ENCODE results near the gene C1QB. TPM values are rescaled to one million over a fixed set of nuclear protein-coding genes. Genes with fewer than 3 reads are reported as not detected.

Gene C1QB
- total and polyA plus RNA-seq, 7 donors, result 82.0 to 843 (median 367) TPM

DNA sequence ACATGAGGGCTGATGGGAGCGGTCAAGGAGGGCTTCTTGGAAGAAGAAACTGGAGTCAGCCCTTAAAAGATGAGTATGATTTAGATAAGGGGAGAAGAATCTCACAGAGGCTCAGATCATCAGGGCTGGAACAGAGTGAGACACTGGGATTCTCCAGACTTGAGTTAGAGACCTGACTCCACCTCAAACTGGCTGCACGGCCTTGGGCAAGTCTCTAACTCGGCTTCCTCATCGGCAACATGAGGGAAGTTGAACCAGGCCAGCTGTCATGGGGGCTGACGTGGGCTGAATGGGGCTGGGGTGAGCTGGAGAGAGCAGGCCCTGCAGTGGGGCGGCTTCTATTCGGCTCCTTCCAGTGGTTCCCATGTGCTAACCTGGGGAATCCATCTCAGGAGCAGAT lies 7.1 kb upstream of the C1QB start:
- no peaks in the 10 kb centered on the region for H3K27me3 ChIP-seq
- peak overlapping the region in 2 of 4 donors; percentile 30 to 43 for H3K4me3 ChIP-seq
- 69 to 79% methylated on average over 7 of the region's 7 CpGs for WGBS, 2 donors
- no peak overlapping the region for H3K27ac ChIP-seq
- intact Hi-C loops (cut with DNase I), result no loop called here
- no peak for TF ChIP-seq POLR2A (IDR thresholded peaks at IDR 0.05)
- no peak for TF ChIP-seq POLR2AphosphoS5 (IDR thresholded peaks at IDR 0.05)
- no peak for TF ChIP-seq EP300 (IDR thresholded peaks at IDR 0.05)
- TF ChIP-seq CTCF (IDR thresholded peaks at IDR 0.05), result no peak
- H3K9me3 ChIP-seq, result no peaks in the 10 kb centered on the region
- H3K4me1 ChIP-seq, result peaks cover 0 to 8% (median 0%) of the 10 kb centered on the region in 4 donors
- H3K36me3 ChIP-seq, result no peaks in the 10 kb centered on the region
- DNase-seq, result no peak

GRCh38 chr1:22646384-22646783 lies 6.7 kb upstream of the C1QB start:
- intact Hi-C loops (cut with DNase I), result no loop called here
- no peak overlapping the region for H3K27ac ChIP-seq

DNA sequence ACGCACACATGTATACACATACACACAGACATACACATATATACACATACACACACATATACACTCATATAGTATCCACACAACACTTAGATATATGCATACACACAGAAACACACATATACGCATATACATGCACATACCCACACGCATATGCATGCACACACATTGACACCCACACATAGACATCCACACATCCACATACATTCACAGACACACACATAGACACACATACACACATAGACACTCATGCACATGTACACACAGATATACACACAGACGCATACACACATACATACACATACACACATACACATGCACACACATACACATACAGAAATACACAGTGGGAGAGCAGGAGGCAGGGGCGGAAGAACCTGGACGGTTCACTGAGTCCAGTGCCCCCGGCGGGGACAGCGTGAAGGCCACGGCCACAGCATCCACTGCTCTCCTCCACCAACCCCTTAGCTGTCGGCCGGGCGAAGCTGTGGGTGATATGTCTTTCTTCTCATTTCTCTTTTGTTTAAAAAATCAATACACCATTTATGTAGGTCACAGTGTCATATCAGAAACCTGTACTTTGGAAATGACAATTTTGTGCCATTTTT lies 2.8 kb upstream of the C1QB start:
- no peaks in the 10 kb centered on the region for H3K9me3 ChIP-seq
- WGBS, 2 donors, result 90 to 94% methylated on average over 13 of the region's 13 CpGs
- H3K36me3 ChIP-seq, result no peaks in the 10 kb centered on the region
- TF ChIP-seq CTCF (IDR thresholded peaks at IDR 0.05) (no peak), POLR2A (IDR thresholded peaks at IDR 0.05) (no peak)
- peaks cover 0 to 5% (median 0%) of the 10 kb centered on the region in 3 donors for H3K27me3 ChIP-seq
- DNase-seq, result no peak
- H3K27ac ChIP-seq, result no peak overlapping the region
- H3K4me1 ChIP-seq, result no peaks in the 10 kb centered on the region
- intact Hi-C loops (cut with DNase I), result no loop called here
- no peak overlapping the region for H3K4me3 ChIP-seq

More at GRCh38 chr1:22646384-22646783, 6.7 kb upstream of the C1QB start:
- H3K9me3 ChIP-seq, result no peaks in the 10 kb centered on the region
- peaks cover 0 to 8% (median 0%) of the 10 kb centered on the region in 4 donors for H3K4me1 ChIP-seq
- no peak for DNase-seq
- peak overlapping the region in 1 of 4 donors; percentile 30 for H3K4me3 ChIP-seq
- TF ChIP-seq POLR2A (IDR thresholded peaks at IDR 0.05) (no peak), CTCF (IDR thresholded peaks at IDR 0.05) (no peak), POLR2AphosphoS5 (IDR thresholded peaks at IDR 0.05) (no peak), EP300 (IDR thresholded peaks at IDR 0.05) (no peak)
- 0 to 94% methylated on average over 1 of the region's 1 CpG for WGBS, 2 donors
- H3K36me3 ChIP-seq, result no peaks in the 10 kb centered on the region
- no peaks in the 10 kb centered on the region for H3K27me3 ChIP-seq

- intact Hi-C loops (cut with DNase I), result no loop called here
- H3K27ac ChIP-seq, result peak overlapping the region in 2 of 4 donors; percentile 21 to 23
- TF ChIP-seq POLR2A (IDR thresholded peaks at IDR 0.05) (no peak), EP300 (IDR thresholded peaks at IDR 0.05) (no peak), CTCF (IDR thresholded peaks at IDR 0.05) (no peak), POLR2AphosphoS5 (IDR thresholded peaks at IDR 0.05) (no peak)
Observed at GRCh38 chr1:22651941-22652856, 837 bp upstream of the C1QB start.

More at GRCh38 chr1:22651941-22652856, 837 bp upstream of the C1QB start:
- DNase-seq, result no peak
- WGBS, 2 donors, result 76 to 81% methylated on average over 15 of the region's 15 CpGs
- peaks cover 0 to 22% (median 0%) of the 10 kb centered on the region in 3 donors for H3K27me3 ChIP-seq
- no peaks in the 10 kb centered on the region for H3K36me3 ChIP-seq
- H3K9me3 ChIP-seq, result no peaks in the 10 kb centered on the region
- H3K4me3 ChIP-seq, result no peak overlapping the region
- H3K4me1 ChIP-seq, result no peaks in the 10 kb centered on the region

Data from sigmoid colon (tissue), 7 donors.